A549 (cell line): Measurements from ENCODE around the gene ZBTB1. TPM values are rescaled to one million over a fixed set of nuclear protein-coding genes. Genes with fewer than 3 reads are reported as not detected.
A peak's percentile ranks its signal among the peaks of the same experiment; 100 is the strongest.

ENCODE experiments used
- ATAC-seq, 2 experiments: fragments of 200-7000 bp in 1 of 2; fragments of >200 bp in 1 of 2; cut with Nextera tagmentation in 1 of 2; cut with Tn5 transposase in 1 of 2; 3 replicates each; pipeline versions ENCODE4 v1.8.0 to v1.9.1; 2018 to 2020; ENCODE audit warnings: mild to moderate bottlenecking in 1 of 2, moderate library complexity in 1 of 2
- CTCF ChIA-PET: fragments of 300-600 bp; sonication (Branson Sonifier 250); formaldehyde crosslinking; extraction: SDS; loops from one replicate; lab custom pipeline; 2021; ENCODE audit warnings: antibody characterized with exemption, inconsistent platforms; lab: Yijun Ruan, JAX
- POLR2A ChIA-PET: fragments of 350-600 bp; formaldehyde crosslinking; extraction: SDS; loops from one replicate; lab custom pipeline; 2021; ENCODE audit warnings: antibody characterized with exemption, inconsistent platforms; lab: Yijun Ruan, JAX
- DNase-seq, 2 experiments: peaks; one replicate each; pipeline versions ENCODE4 v3.0.0 to v3.0.0-alpha.2; 2011 to 2016; ENCODE audit warnings: low read depth in 1 of 2, low spot score in 1 of 2
- FAIRE-seq: peaks from 2 replicates; lab custom pipeline; 2011; peaks lifted over from hg19 to GRCh38; lab: Jason Lieb, UNC
- H3K27ac ChIP-seq, 2 experiments: fragments of >200 bp; sonication (Bioruptor Twin); formaldehyde crosslinking; 3 replicates each; pipeline ENCODE4 v1.5.1; 2016 to 2017
- H3K4me1 ChIP-seq: fragments of >200 bp; sonication (Bioruptor Twin); formaldehyde crosslinking; 3 replicates; pipeline ENCODE4 v1.6.1; 2016
- H3K4me2 ChIP-seq: fragments of >200 bp; sonication (Bioruptor Twin); formaldehyde crosslinking; 3 replicates; pipeline ENCODE4 v1.6.1; 2016
- H3K4me3 ChIP-seq: fragments of >200 bp; sonication (Bioruptor Twin); formaldehyde crosslinking; 3 replicates; pipeline ENCODE4 v1.5.1; 2016
- H3K9me3 ChIP-seq: fragments of >200 bp; sonication (Bioruptor Twin); formaldehyde crosslinking; 3 replicates; pipeline ENCODE4 v1.6.1; 2016
- BCL3 ChIP-seq: fragments of >200 bp; sonication (Bioruptor Twin); formaldehyde crosslinking; IDR thresholded peaks from 3 replicates; pipeline ENCODE4 v1.6.1; 2016
- CHD2 ChIP-seq: fragments of 150-350 bp; IDR thresholded peaks from 2 replicates; pipeline ENCODE4 v1.6.1; 2014; ENCODE audit warnings: low read length; ENCODE audit not compliant: partially characterized antibody
- EHF ChIP-seq: fragments of 250-450 bp; sonication (Bioruptor Pico); IDR thresholded peaks from 2 replicates; pipeline ENCODE4 v1.5.0; 2020; ENCODE audit warnings: mild to moderate bottlenecking
- ESRRA ChIP-seq: fragments of 150-350 bp; IDR thresholded peaks from 2 replicates; pipeline ENCODE4 v1.6.1; 2014; ENCODE audit warnings: mild to moderate bottlenecking, low read length, borderline replicate concordance
- FOSL2 ChIP-seq, 2 experiments: fragments of 450-650 bp in 1 of 2; fragments of >200 bp in 1 of 2; sonication (Bioruptor Twin) in 1 of 2; formaldehyde crosslinking; IDR thresholded peaks; 2 replicates each; pipeline versions ENCODE4 v1.5.0 to v1.6.1; 2016 to 2020; ENCODE audit warnings: mild to moderate bottlenecking in 1 of 2, moderate library complexity in 1 of 2
- GATA3 ChIP-seq: IDR thresholded peaks from 2 replicates; pipeline ENCODE4 v1.6.1; 2012; ENCODE audit warnings: borderline replicate concordance
- HES2 ChIP-seq: fragments of >200 bp; sonication (Bioruptor Twin); formaldehyde crosslinking; IDR thresholded peaks from 2 replicates; pipeline ENCODE4 v1.6.1; 2016
- HEYL ChIP-seq: fragments of 250-450 bp; sonication (Bioruptor Pico); IDR thresholded peaks from 2 replicates; pipeline ENCODE4 v1.8.0; 2021; ENCODE audit warnings: mild to moderate bottlenecking, moderate library complexity
- HMGXB4 ChIP-seq: fragments of 250-450 bp; sonication (Bioruptor Pico); IDR thresholded peaks from 2 replicates; pipeline ENCODE4 v1.5.0; 2021; ENCODE audit warnings: mild to moderate bottlenecking, moderate library complexity, borderline replicate concordance
- HOXB13 ChIP-seq: fragments of 250-450 bp; sonication (Bioruptor Pico); IDR thresholded peaks from 2 replicates; pipeline ENCODE4 v1.5.0; 2020; ENCODE audit warnings: low read depth, mild to moderate bottlenecking, moderate library complexity
- KDM1A ChIP-seq: fragments of 200-600 bp; sonication (generic); IDR thresholded peaks from 2 replicates; pipeline ENCODE4 v1.6.1; 2016; ENCODE audit warnings: low read depth, mild to moderate bottlenecking
- MAFK ChIP-seq: fragments of 450-650 bp; IDR thresholded peaks from 2 replicates; pipeline ENCODE4 v1.6.1; 2014; ENCODE audit not compliant: partially characterized antibody
- MAX ChIP-seq: IDR thresholded peaks from 2 replicates; pipeline ENCODE4 v1.6.1; 2012
- MAZ ChIP-seq: fragments of 150-350 bp; IDR thresholded peaks from 2 replicates; pipeline ENCODE4 v1.6.1; 2014; ENCODE audit warnings: antibody characterized with exemption, low read depth, low read length, borderline replicate concordance
- NPAS2 ChIP-seq: fragments of 250-450 bp; sonication (Bioruptor Pico); IDR thresholded peaks from 2 replicates; pipeline ENCODE4 v1.8.0; 2022; ENCODE audit warnings: mild to moderate bottlenecking, moderate library complexity, borderline replicate concordance
- PHF8 ChIP-seq: fragments of 200-600 bp; sonication (generic); IDR thresholded peaks from 2 replicates; pipeline ENCODE4 v1.6.1; 2016; ENCODE audit warnings: low read depth, mild to moderate bottlenecking, antibody characterized with exemption, moderate library complexity, borderline replicate concordance
- POLR2A ChIP-seq: IDR thresholded peaks from 2 replicates; pipeline ENCODE4 v1.6.1; 2012; ENCODE audit warnings: mild to moderate bottlenecking, low read length
- POLR2AphosphoS2 ChIP-seq: conservative IDR thresholded peaks from 2 replicates; pipeline ENCODE4 v1.6.1; 2012; ENCODE audit warnings: low read length, improper control_type of control experiment, inconsistent platforms
- RNF2 ChIP-seq: fragments of 200-600 bp; sonication (generic); IDR thresholded peaks from 2 replicates; pipeline ENCODE4 v1.6.1; 2016; ENCODE audit warnings: low read depth, mild to moderate bottlenecking, antibody characterized with exemption, moderate library complexity, borderline replicate concordance
- SREBF2 ChIP-seq: fragments of 450-650 bp; IDR thresholded peaks from 2 replicates; pipeline ENCODE4 v1.6.1; 2014; ENCODE audit warnings: mild to moderate bottlenecking, moderate library complexity
- TP53 ChIP-seq: fragments of 250-450 bp; sonication (Bioruptor Pico); IDR thresholded peaks from 2 replicates; pipeline ENCODE4 v1.5.0; 2021; ENCODE audit warnings: mild to moderate bottlenecking, moderate library complexity
- WGBS: methylation state at CpG from one replicate; pipeline ENCODE4 v1.1.6; 2017; ENCODE audit errors: missing lambda C conversion rate; 5-methylcytosine and 5-hydroxymethylcytosine counted together
- polyA plus RNA-seq, 4 experiments: library from polyadenylated mRNA; depleted of rRNA in 3 of 4; stranded (reverse); fragments of >200 nt; fragmentation: RNase III in 1 of 4; extraction: RNeasy Plus Mini Kit Qiagen cat#74134 plus additional on column Dnase treatment in 1 of 4; gene quantifications; 2 replicates in 3 of 4; 3 replicates in 1 of 4; pipeline ENCODE4 v1.2.3, GENCODE V29; 2011 to 2017

ZBTB1 gene
- polyA plus RNA-seq, 2 of the 4 experiments (the other 2 are of a cell fraction), result 33.8 to 37.1 TPM

GRCh38 chr14:64463195-64463594, 41.4 kb upstream of the ZBTB1 start:
- ChIA-PET CTCF (interaction anchor here (0.6 to 1.9 kb wide), 7 partner anchors 9 to 121 kb away, joined by 3 to 6 read pairs (median 4); no protein-coding TSS in a partner anchor), POLR2A (interaction anchor here (0.6 kb wide), 1 partner anchor 908 kb away, joined by 3 read pairs; no protein-coding TSS in a partner anchor)
- Histone ChIP-seq H3K4me1 (peaks cover 22% of the 10 kb centered on the region; the same call in 2 of the 3 replicates), H3K4me3 (no peak overlapping the region), H3K9me3 (no peaks in the 10 kb centered on the region), H3K4me2 (no peak overlapping the region), H3K27ac (no peak overlapping the region)
- FAIRE-seq (no peak), DNase-seq (no peak), ATAC-seq (no peak)
- WGBS, result 92% methylated on average over 2 of the region's 2 CpGs
- TF ChIP-seq HES2, result no peak
- no peak for TF ChIP-seq ESRRA
- TF ChIP-seq FOSL2 (IDR thresholded peaks at IDR 0.05), result no peak
- no peak for TF ChIP-seq FOSL2 (CRISPR knock-in tag; IDR thresholded peaks at IDR 0.05)

- ChIA-PET CTCF (interaction anchor here (0.6 to 1.9 kb wide), 6 partner anchors 9 to 122 kb away, joined by 3 to 6 read pairs (median 4); no protein-coding TSS in a partner anchor), POLR2A (no interaction called here)
- 92% methylated on average over 6 of the region's 6 CpGs for WGBS
- Histone ChIP-seq H3K4me3 (no peak overlapping the region), H3K27ac (no peak overlapping the region), H3K9me3 (no peaks in the 10 kb centered on the region)
- no peak for ATAC-seq
- no peak for FAIRE-seq
- DNase-seq, result no peak
- no peak for TF ChIP-seq TP53 (CRISPR knock-in tag)
- no peak for TF ChIP-seq POLR2A
- no peak for TF ChIP-seq SREBF2
- no peak for TF ChIP-seq HMGXB4 (CRISPR knock-in tag)
- no peak for TF ChIP-seq HOXB13 (CRISPR knock-in tag)
- TF ChIP-seq NPAS2 (CRISPR knock-in tag), result no peak
- no peak for TF ChIP-seq RNF2
- no peak for TF ChIP-seq KDM1A
- no peak for TF ChIP-seq CHD2
- no peak for TF ChIP-seq BCL3
- TF ChIP-seq EHF (CRISPR knock-in tag), result no peak
- no peak for TF ChIP-seq HEYL (CRISPR knock-in tag)
- TF ChIP-seq, all 56 proteins: peak for 0
- Histone ChIP-seq H3K4me1 (peaks cover 22% of the 10 kb centered on the region; the same call in 2 of the 3 replicates), H3K4me2 (no peak overlapping the region)
These were observed 40.7 kb upstream of the ZBTB1 start for GRCh38 chr14:64463873-64464272.

GRCh38 chr14:64464651-64465050, 39.9 kb upstream of the ZBTB1 start:
- TF ChIP-seq KDM1A, result no peak
- TF ChIP-seq ESRRA, result no peak
- TF ChIP-seq MAZ, result no peak
- TF ChIP-seq MAFK, result no peak
- TF ChIP-seq PHF8, result no peak
- no peak for TF ChIP-seq EHF (CRISPR knock-in tag)
- TF ChIP-seq MAX, result no peak
- no peak for TF ChIP-seq POLR2AphosphoS2
- TF ChIP-seq GATA3, result no peak
- DNase-seq (no peak), ATAC-seq (peak; percentile 7 to 27; a peak in 3 of 6 replicates), FAIRE-seq (no peak)
- H3K4me1 ChIP-seq, result peaks cover 22% of the 10 kb centered on the region; the same call in 2 of the 3 replicates
- H3K27ac ChIP-seq, result peak overlapping the region; percentile 69 to 89; a peak in 5 of 6 replicates
- peak overlapping the region; percentile 86 for H3K4me3 ChIP-seq
- CTCF ChIA-PET, result interaction anchor here (0.7 to 1.4 kb wide), 3 partner anchors 12 to 120 kb away, joined by 3 to 5 read pairs (median 4); no protein-coding TSS in a partner anchor
- 23% methylated on average over 6 of the region's 6 CpGs for WGBS
- peak overlapping the region; percentile 82 for H3K4me2 ChIP-seq
- no peaks in the 10 kb centered on the region for H3K9me3 ChIP-seq
- POLR2A ChIA-PET, result no interaction called here
